K562 (cell line): ENCODE results near the gene GADD45GIP1. TPM values are rescaled to one million over a fixed set of nuclear protein-coding genes. Genes with fewer than 3 reads are reported as not detected.

Experiments
- ARID2 ChIP-seq: fragments of 450-650 bp; IDR thresholded peaks from 2 replicates; pipeline ENCODE4 v1.6.1; 2017; ENCODE audit warnings: antibody characterized with exemption, mild to moderate bottlenecking
- ATF7 ChIP-seq: fragments of 450-650 bp; IDR thresholded peaks from 2 replicates; pipeline ENCODE4 v1.7.1; 2014; ENCODE audit warnings: mild to moderate bottlenecking, moderate library complexity
- E2F6 ChIP-seq, 2 experiments: IDR thresholded peaks; 2 replicates each; pipeline ENCODE4 v1.6.1; 2011; ENCODE audit warnings: borderline replicate concordance in 1 of 2, control low read depth in 1 of 2, low read depth in 1 of 2, low read length in 1 of 2, mild to moderate bottlenecking in 1 of 2, mixed read lengths in 1 of 2, moderate library complexity in 1 of 2; ENCODE audit not compliant: insufficient read depth in 1 of 2, insufficient read length in 1 of 2, poor library complexity in 1 of 2, severe bottlenecking in 1 of 2; ENCODE audit errors: extremely low read depth in 1 of 2
- ETV1 ChIP-seq: fragments of 450-650 bp; conservative IDR thresholded peaks from 2 replicates; pipeline ENCODE4 v1.6.1; 2016; ENCODE audit warnings: missing genetic modification characterization, control low read depth, low read depth, missing compliant biosample characterization
- FOXJ2 ChIP-seq: fragments of 200-800 bp; sonication (Bioruptor generic); IDR thresholded peaks from 2 replicates; pipeline ENCODE4 v1.6.1; 2016; ENCODE audit warnings: missing genetic modification characterization, missing compliant biosample characterization
- HDAC3 ChIP-seq: fragments of 450-650 bp; IDR thresholded peaks from 2 replicates; pipeline ENCODE4 v1.6.1; 2018; ENCODE audit warnings: borderline replicate concordance, mild to moderate bottlenecking, moderate library complexity; ENCODE audit not compliant: partially characterized antibody
- HNRNPUL1 ChIP-seq: fragments of 200-400 bp; formaldehyde crosslinking; IDR thresholded peaks from 2 replicates; pipeline ENCODE4 v1.6.1; 2017; ENCODE audit warnings: low read length
- KAT8 ChIP-seq: fragments of 450-650 bp; IDR thresholded peaks from 2 replicates; pipeline ENCODE4 v1.6.1; 2016; ENCODE audit warnings: low read depth, mild to moderate bottlenecking
- KDM5B ChIP-seq: fragments of 200-600 bp; sonication (generic); IDR thresholded peaks from 2 replicates; pipeline ENCODE4 v1.6.1; 2012; ENCODE audit warnings: low read depth, mild to moderate bottlenecking, moderate library complexity, low read length, control low read depth, inconsistent platforms; ENCODE audit not compliant: insufficient replicate concordance
- THAP12 ChIP-seq: fragments of 250-450 bp; sonication (Bioruptor Pico); IDR thresholded peaks from 2 replicates; pipeline ENCODE4 v1.9.0; 2021; ENCODE audit warnings: mild to moderate bottlenecking, inconsistent platforms
- ZMIZ1 ChIP-seq, 2 experiments: fragments of 150-350 bp in 1 of 2; IDR thresholded peaks; 2 replicates each; pipeline ENCODE4 v1.6.1; 2012 to 2016; ENCODE audit warnings: low read depth in 2 of 2, low read length in 2 of 2, mild to moderate bottlenecking in 1 of 2, moderate library complexity in 1 of 2
- ZNF143 ChIP-seq: sonication (generic); formaldehyde crosslinking; IDR thresholded peaks from 2 replicates; pipeline ENCODE4 v1.9.0; 2022; ENCODE audit warnings: mild to moderate bottlenecking, missing genetic modification reagents
- ZNF277 ChIP-seq: fragments of 250-450 bp; sonication (Bioruptor Pico); IDR thresholded peaks from 2 replicates; pipeline ENCODE4 v1.8.0; 2022; ENCODE audit warnings: inconsistent platforms, mild to moderate bottlenecking, moderate library complexity, borderline replicate concordance
- ZNF431 ChIP-seq: sonication (generic); formaldehyde crosslinking; IDR thresholded peaks from 2 replicates; pipeline ENCODE4 v1.8.0; 2022; ENCODE audit warnings: mild to moderate bottlenecking, missing genetic modification reagents
- ZNF507 ChIP-seq: conservative IDR thresholded peaks from 2 replicates; pipeline ENCODE4 v1.6.1; 2017; ENCODE audit warnings: missing genetic modification characterization, missing compliant biosample characterization
- polyA plus RNA-seq, 8 experiments: library from polyadenylated mRNA; depleted of rRNA in 4 of 8; stranded (reverse) in 5 of 8; unstranded in 3 of 8; fragments of >200 nt; fragmentation: Nextera tagmentation in 2 of 8; fragmentation: Illumina TruSeq in 1 of 8; extraction: Ambion mirVana in 2 of 8; extraction: Trizol in 1 of 8; gene quantifications; 2 replicates each; pipeline versions ENCODE4 v1.2.1 to v1.2.3, GENCODE V29; 2011 to 2014; ENCODE audit warnings: inconsistent platforms in 1 of 8, missing spikeins in 1 of 8
- total RNA-seq, 7 experiments: library from RNA; depleted of rRNA in 6 of 7; stranded (reverse); fragments of >200 nt in 6 of 7; fragmentation: Illumina TruSeq in 2 of 7; extraction: Trizol in 2 of 7; gene quantifications; 2 replicates each; pipeline versions ENCODE4 v1.2.1 to v1.2.3, GENCODE V29; 2011 to 2021; ENCODE audit warnings: low replicate concordance in 1 of 7

The GADD45GIP1 gene
- total and polyA plus RNA-seq, 9 of the 15 experiments (the other 6 are each of a cell fraction or from before 2014, with no cell fraction given), result 5.1 to 161 (median 29.2) TPM

GRCh38 chr19:12985049-12985776, 28.2 kb upstream of the GADD45GIP1 start (continued):
- TF ChIP-seq E2F6 (IDR thresholded peaks at IDR 0.05; ENCODE audit: borderline replicate concordance in 1 of 2, extremely low read depth in 1 of 2, insufficient read depth in 1 of 2, insufficient read length in 1 of 2, low read depth in 1 of 2, low read length in 1 of 2, poor library complexity in 1 of 2, severe bottlenecking in 1 of 2), result peak; percentile 78 to 87
- TF ChIP-seq ARID2, result no peak
- no peak for TF ChIP-seq HDAC3
- no peak for TF ChIP-seq ZMIZ1 (IDR thresholded peaks at IDR 0.05; ENCODE audit: low read depth in 2 of 2, low read length in 2 of 2)
- no peak for TF ChIP-seq FOXJ2 (tag)
- TF ChIP-seq ATF7, result peak; percentile 72; the same call in 1 of the 2 replicates
- no peak for TF ChIP-seq ZNF277 (CRISPR knock-in tag)
- TF ChIP-seq ZNF507, result no peak
- no peak for TF ChIP-seq ZNF431
- TF ChIP-seq HNRNPUL1, result no peak
- TF ChIP-seq ETV1 (tag), result no peak
- 0 out of 2 replicates have a peak, but pooled peaks have one; percentile 43 for TF ChIP-seq ZNF143
- TF ChIP-seq THAP12 (CRISPR knock-in tag), result no peak
- TF ChIP-seq KAT8, result no peak
- no peak for TF ChIP-seq KDM5B
